ENCODE data around the gene SLC25A30. TPM values are rescaled to one million over a fixed set of nuclear protein-coding genes. Genes with fewer than 3 reads are reported as not detected.

Gene SLC25A30
- total RNA-seq, 1 donor from 2014 or later = 31.4 TPM

DNA sequence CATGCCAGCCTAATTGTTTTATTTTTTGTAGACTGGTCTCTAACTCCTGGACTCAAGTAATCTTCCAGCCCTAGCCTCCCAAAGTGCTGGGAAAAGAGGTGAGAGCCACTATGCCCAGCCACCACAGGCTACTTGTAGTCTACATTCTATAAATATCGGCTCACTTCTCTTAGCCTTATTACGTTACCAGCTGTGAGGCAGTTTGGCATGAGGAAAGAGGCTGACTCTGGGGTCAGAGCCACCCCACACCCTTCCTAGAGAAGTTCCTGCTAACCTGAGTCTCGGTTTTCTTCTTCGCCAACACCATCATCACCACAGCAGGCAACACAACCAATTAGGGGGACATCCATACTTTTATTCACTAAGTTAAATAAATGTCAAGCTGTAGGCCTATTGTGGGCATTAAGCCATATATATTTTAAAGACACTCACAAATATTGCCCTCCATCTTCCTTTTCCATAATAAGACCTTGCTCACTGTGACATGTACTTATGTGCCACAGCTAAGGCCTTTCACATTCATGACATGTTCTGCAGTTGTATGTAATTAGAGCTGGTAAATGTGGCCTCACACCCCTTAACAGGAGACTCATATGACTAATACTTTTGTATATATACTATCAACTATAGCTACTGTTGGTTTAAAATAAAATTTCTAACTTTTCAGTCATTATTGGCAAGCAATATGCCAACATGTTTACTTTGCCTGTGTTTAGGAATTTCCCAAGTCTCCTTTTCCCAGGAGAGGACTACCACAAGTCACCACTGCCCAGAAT, 5.7 kb downstream of the SLC25A30 start:
- intact Hi-C loops (cut with DNase I) = no loop called here
- Histone ChIP-seq H3K4me3 (no peak overlapping the region), H3K27me3 (no peaks in the 10 kb centered on the region), H3K4me1 (peaks cover 33% of the 10 kb centered on the region), H3K36me3 (peaks cover 38% of the 10 kb centered on the region), H3K27ac (no peak overlapping the region), H3K9me3 (no peaks in the 10 kb centered on the region)
- TF ChIP-seq, protein P1, sequence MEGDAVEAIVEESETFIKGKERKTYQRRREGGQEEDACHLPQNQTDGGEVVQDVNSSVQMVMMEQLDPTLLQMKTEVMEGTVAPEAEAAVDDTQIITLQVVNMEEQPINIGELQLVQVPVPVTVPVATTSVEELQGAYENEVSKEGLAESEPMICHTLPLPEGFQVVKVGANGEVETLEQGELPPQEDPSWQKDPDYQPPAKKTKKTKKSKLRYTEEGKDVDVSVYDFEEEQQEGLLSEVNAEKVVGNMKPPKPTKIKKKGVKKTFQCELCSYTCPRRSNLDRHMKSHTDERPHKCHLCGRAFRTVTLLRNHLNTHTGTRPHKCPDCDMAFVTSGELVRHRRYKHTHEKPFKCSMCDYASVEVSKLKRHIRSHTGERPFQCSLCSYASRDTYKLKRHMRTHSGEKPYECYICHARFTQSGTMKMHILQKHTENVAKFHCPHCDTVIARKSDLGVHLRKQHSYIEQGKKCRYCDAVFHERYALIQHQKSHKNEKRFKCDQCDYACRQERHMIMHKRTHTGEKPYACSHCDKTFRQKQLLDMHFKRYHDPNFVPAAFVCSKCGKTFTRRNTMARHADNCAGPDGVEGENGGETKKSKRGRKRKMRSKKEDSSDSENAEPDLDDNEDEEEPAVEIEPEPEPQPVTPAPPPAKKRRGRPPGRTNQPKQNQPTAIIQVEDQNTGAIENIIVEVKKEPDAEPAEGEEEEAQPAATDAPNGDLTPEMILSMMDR (IDR thresholded peaks at IDR 0.05) = no peak
- DNase-seq = no peak
- no peak for ATAC-seq

DNA sequence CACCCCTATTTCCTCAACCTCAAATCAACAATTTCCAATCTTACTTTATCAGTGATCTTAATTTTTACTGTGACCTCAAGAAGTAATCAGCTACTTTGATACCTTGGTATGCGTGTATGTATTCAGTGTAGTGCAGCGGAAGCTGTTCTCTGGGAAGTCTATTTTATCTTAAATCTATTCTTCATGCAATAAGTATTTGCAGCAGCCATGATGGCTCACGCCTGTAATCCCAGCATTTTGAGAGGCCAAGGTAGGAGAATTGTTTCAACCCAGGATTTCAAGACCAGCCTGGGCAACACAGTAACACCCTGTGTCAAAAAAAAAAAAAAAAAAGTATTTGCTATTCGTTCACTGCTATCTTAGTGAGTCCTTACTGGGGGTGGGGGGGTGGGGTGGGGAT, 6.5 kb downstream of the SLC25A30 start:
- no peak overlapping the region for H3K27ac ChIP-seq
- peaks cover 27% of the 10 kb centered on the region for H3K4me1 ChIP-seq
- no peaks in the 10 kb centered on the region for H3K27me3 ChIP-seq
- H3K36me3 ChIP-seq = peaks cover 46% of the 10 kb centered on the region
- DNase-seq (no peak), ATAC-seq (no peak)
- H3K4me3 ChIP-seq = no peak overlapping the region
- H3K9me3 ChIP-seq = no peaks in the 10 kb centered on the region
- TF ChIP-seq, protein P1 (IDR thresholded peaks at IDR 0.05) = no peak
- intact Hi-C loops (cut with DNase I) = no loop called here

DNA sequence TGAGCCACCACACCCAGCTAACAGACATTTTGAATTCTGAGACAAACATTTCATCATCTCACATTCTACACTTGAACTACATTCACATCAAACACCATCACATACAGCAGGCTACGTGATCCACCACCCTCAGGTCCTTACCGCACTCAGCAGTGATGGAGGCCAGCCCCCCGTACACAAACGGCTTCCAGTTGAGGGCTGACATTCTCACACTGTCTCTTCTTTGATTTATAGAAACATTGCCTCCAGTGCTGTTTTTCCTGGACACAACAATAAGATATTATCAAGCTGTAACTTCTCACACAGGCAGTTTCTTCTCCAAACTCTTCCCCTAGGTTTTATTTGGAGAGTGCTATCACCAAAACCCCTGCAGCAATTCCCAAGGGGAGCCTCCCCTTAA, 7.0 kb downstream of the SLC25A30 start:
- Histone ChIP-seq H3K27ac (peak overlapping the region; percentile 30), H3K36me3 (peaks cover 50% of the 10 kb centered on the region), H3K27me3 (no peaks in the 10 kb centered on the region), H3K4me3 (no peak overlapping the region), H3K9me3 (no peaks in the 10 kb centered on the region), H3K4me1 (peaks cover 24% of the 10 kb centered on the region)
- intact Hi-C loops (cut with DNase I) = no loop called here
- no peak for ATAC-seq
- DNase-seq = no peak
- TF ChIP-seq, protein P1 (IDR thresholded peaks at IDR 0.05) = no peak

DNA sequence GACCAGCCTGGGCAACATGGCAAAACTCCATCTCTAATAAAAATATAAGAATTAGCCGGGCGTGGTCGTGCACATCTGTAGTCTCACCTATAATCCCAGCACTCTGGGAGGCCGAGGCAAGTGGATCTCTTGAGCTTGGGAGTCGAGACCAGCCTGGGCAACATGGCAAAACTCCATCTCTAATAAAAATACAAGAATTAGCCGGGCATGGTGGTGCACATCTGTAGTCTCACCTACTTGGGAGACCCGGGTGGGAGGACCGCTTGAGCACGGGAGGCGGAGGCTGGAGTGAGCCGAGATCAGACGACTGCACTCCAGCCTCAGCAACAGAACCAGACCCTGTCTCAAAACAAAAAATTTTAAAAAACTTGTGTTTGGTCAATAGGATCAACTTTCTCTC, 7.7 kb downstream of the SLC25A30 start:
- no peak for DNase-seq
- H3K9me3 ChIP-seq = no peaks in the 10 kb centered on the region
- H3K27me3 ChIP-seq = no peaks in the 10 kb centered on the region
- peaks cover 23% of the 10 kb centered on the region for H3K4me1 ChIP-seq
- no peak overlapping the region for H3K27ac ChIP-seq
- no peak for ATAC-seq
- TF ChIP-seq, protein P1 (IDR thresholded peaks at IDR 0.05) = no peak
- peaks cover 57% of the 10 kb centered on the region for H3K36me3 ChIP-seq
- H3K4me3 ChIP-seq = no peak overlapping the region
- intact Hi-C loops (cut with DNase I) = no loop called here

DNA sequence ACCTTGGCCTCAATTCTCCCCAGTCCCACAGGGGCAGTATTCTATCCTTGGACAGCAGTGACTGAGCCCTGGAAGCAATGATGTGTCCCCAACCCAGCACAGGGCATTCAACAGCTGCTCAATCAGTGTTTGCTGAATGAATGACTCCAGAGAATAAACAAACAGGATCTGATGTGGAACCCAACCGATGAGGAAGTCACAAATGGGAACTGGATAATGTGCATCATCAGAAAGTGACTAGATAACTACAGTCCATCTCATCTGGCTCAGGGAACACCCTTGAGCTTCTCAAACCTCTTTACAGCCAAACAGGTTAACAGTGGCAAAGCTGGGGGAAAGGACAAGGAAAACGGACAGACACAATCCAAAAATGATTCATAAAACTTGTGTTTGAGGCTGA, 8.2 kb downstream of the SLC25A30 start:
- ATAC-seq (no peak), DNase-seq (no peak)
- H3K36me3 ChIP-seq = peaks cover 61% of the 10 kb centered on the region
- H3K27ac ChIP-seq = no peak overlapping the region
- H3K9me3 ChIP-seq = no peaks in the 10 kb centered on the region
- H3K4me1 ChIP-seq = peaks cover 19% of the 10 kb centered on the region
- no peaks in the 10 kb centered on the region for H3K27me3 ChIP-seq
- TF ChIP-seq, protein P1 (IDR thresholded peaks at IDR 0.05) = no peak
- H3K4me3 ChIP-seq = no peak overlapping the region
- intact Hi-C loops (cut with DNase I) = no loop called here

Measured in upper lobe of right lung (tissue), 1 donor.